Measurements from ENCODE around the gene STPG3. TPM values are rescaled to one million over a fixed set of nuclear protein-coding genes. Genes with fewer than 3 reads are reported as not detected.

The STPG3 gene
- total and polyA plus RNA-seq, 2 donors: 0.09 to 0.43 TPM

- Histone ChIP-seq H3K36me3 (ENCODE audit: control insufficient read depth in 2 of 2, insufficient read depth in 2 of 2, low read length in 1 of 2) (peaks cover 21 to 24% of the 10 kb centered on the region in 2 donors), H3K27me3 (ENCODE audit: control insufficient read depth in 2 of 2, insufficient read depth in 1 of 2, low read length in 1 of 2) (peaks cover 48 to 83% of the 10 kb centered on the region in 2 donors), H3K27ac (ENCODE audit: low read depth in 1 of 2, low read length in 1 of 2) (no peak overlapping the region), H3K4me1 (ENCODE audit: control insufficient read depth in 2 of 2, insufficient read depth in 2 of 2, low read length in 2 of 2) (peaks cover 16 to 48% of the 10 kb centered on the region in 2 donors), H3K4me3 (ENCODE audit: low read length in 2 of 2) (no peak overlapping the region), H3K9me3 (ENCODE audit: control insufficient read depth in 2 of 2, insufficient read depth in 1 of 2, low read length in 1 of 2) (peaks cover 7 to 11% of the 10 kb centered on the region in 2 donors)
- no peak for DNase-seq (ENCODE audit: low read depth in 6 of 9, low spot score in 9 of 9)
- 96% methylated on average over 24 of the region's 24 CpGs for WGBS
Observed at GRCh38 chr9:137275588-137276472, 24.7 kb downstream of the STPG3 start.

GRCh38 chr9:137276473-137277328, 25.6 kb downstream of the STPG3 start:
- Histone ChIP-seq H3K4me3 (ENCODE audit: low read length in 2 of 2) (no peak overlapping the region), H3K27ac (ENCODE audit: low read depth in 1 of 2, low read length in 1 of 2) (peak overlapping the region in 1 of 2 donors; percentile 10), H3K36me3 (ENCODE audit: control insufficient read depth in 2 of 2, insufficient read depth in 2 of 2, low read length in 1 of 2) (peaks cover 21 to 22% of the 10 kb centered on the region in 2 donors), H3K9me3 (ENCODE audit: control insufficient read depth in 2 of 2, insufficient read depth in 1 of 2, low read length in 1 of 2) (peaks cover 7 to 11% of the 10 kb centered on the region in 2 donors), H3K4me1 (ENCODE audit: control insufficient read depth in 2 of 2, insufficient read depth in 2 of 2, low read length in 2 of 2) (peaks cover 7 to 39% of the 10 kb centered on the region in 2 donors), H3K27me3 (ENCODE audit: control insufficient read depth in 2 of 2, insufficient read depth in 1 of 2, low read length in 1 of 2) (peaks cover 57 to 90% of the 10 kb centered on the region in 2 donors)
- DNase-seq (ENCODE audit: low read depth in 6 of 9, low spot score in 9 of 9): no peak
- 58% methylated on average over 30 of the region's 30 CpGs for WGBS

- peaks cover 7 to 11% of the 10 kb centered on the region in 2 donors for H3K9me3 ChIP-seq (ENCODE audit: control insufficient read depth in 2 of 2, insufficient read depth in 1 of 2, low read length in 1 of 2)
- H3K36me3 ChIP-seq (ENCODE audit: control insufficient read depth in 2 of 2, insufficient read depth in 2 of 2, low read length in 1 of 2): peaks cover 15 to 16% of the 10 kb centered on the region in 2 donors
- 11% methylated on average over 25 of the region's 25 CpGs for WGBS
- peaks cover 55 to 92% of the 10 kb centered on the region in 2 donors for H3K27me3 ChIP-seq (ENCODE audit: control insufficient read depth in 2 of 2, insufficient read depth in 1 of 2, low read length in 1 of 2)
- DNase-seq (ENCODE audit: low read depth in 6 of 9, low spot score in 9 of 9): no peak
- peak within 1 kb of the TSS; percentile 8 to 31 for H3K4me3 ChIP-seq (ENCODE audit: low read length in 2 of 2)
- H3K4me1 ChIP-seq (ENCODE audit: control insufficient read depth in 2 of 2, insufficient read depth in 2 of 2, low read length in 2 of 2): peaks cover 0 to 31% of the 10 kb centered on the region in 2 donors
- peak within 1 kb of the TSS; percentile 10 to 24 for H3K27ac ChIP-seq (ENCODE audit: low read depth in 1 of 2, low read length in 1 of 2)
Observed at GRCh38 chr9:137277329-137278041, 26.4 kb downstream of the STPG3 start, which contains the start of gene TOR4A. TOR4A (plus strand) TSS chr9:137277726; CDS start chr9:137278690, 964 bp downstream.

GRCh38 chr9:137278061-137278701, 27.1 kb downstream of the STPG3 start:
- WGBS: 18% methylated on average over 54 of the region's 54 CpGs
- peaks cover 7 to 11% of the 10 kb centered on the region in 2 donors for H3K9me3 ChIP-seq (ENCODE audit: control insufficient read depth in 2 of 2, insufficient read depth in 1 of 2, low read length in 1 of 2)
- no peak overlapping the region for H3K27ac ChIP-seq (ENCODE audit: low read depth in 1 of 2, low read length in 1 of 2)
- no peak for DNase-seq (ENCODE audit: low read depth in 6 of 9, low spot score in 9 of 9)
- H3K4me1 ChIP-seq (ENCODE audit: control insufficient read depth in 2 of 2, insufficient read depth in 2 of 2, low read length in 2 of 2): peaks cover 0 to 28% of the 10 kb centered on the region in 2 donors
- peaks cover 54 to 93% of the 10 kb centered on the region in 2 donors for H3K27me3 ChIP-seq (ENCODE audit: control insufficient read depth in 2 of 2, insufficient read depth in 1 of 2, low read length in 1 of 2)
- H3K4me3 ChIP-seq (ENCODE audit: low read length in 2 of 2): peak overlapping the region; percentile 8 to 31
- peaks cover 8 to 9% of the 10 kb centered on the region in 2 donors for H3K36me3 ChIP-seq (ENCODE audit: control insufficient read depth in 2 of 2, insufficient read depth in 2 of 2, low read length in 1 of 2)

GRCh38 chr9:137278721-137279711, 27.9 kb downstream of the STPG3 start:
- no peak for DNase-seq (ENCODE audit: low read depth in 6 of 9, low spot score in 9 of 9)
- Histone ChIP-seq H3K4me1 (ENCODE audit: control insufficient read depth in 2 of 2, insufficient read depth in 2 of 2, low read length in 2 of 2) (peaks cover 0 to 25% of the 10 kb centered on the region in 2 donors), H3K27ac (ENCODE audit: low read depth in 1 of 2, low read length in 1 of 2) (no peak overlapping the region), H3K9me3 (ENCODE audit: control insufficient read depth in 2 of 2, insufficient read depth in 1 of 2, low read length in 1 of 2) (peaks cover 7 to 11% of the 10 kb centered on the region in 2 donors), H3K36me3 (ENCODE audit: control insufficient read depth in 2 of 2, insufficient read depth in 2 of 2, low read length in 1 of 2) (peaks cover under 1% of the 10 kb centered on the region in 2 donors), H3K4me3 (ENCODE audit: low read length in 2 of 2) (no peak overlapping the region), H3K27me3 (ENCODE audit: control insufficient read depth in 2 of 2, insufficient read depth in 1 of 2, low read length in 1 of 2) (peaks cover 55 to 94% of the 10 kb centered on the region in 2 donors)
- WGBS: 93% methylated on average over 139 of the region's 139 CpGs

GRCh38 chr9:137279741-137280473, 28.8 kb downstream of the STPG3 start:
- H3K9me3 ChIP-seq (ENCODE audit: control insufficient read depth in 2 of 2, insufficient read depth in 1 of 2, low read length in 1 of 2): peaks cover 7 to 11% of the 10 kb centered on the region in 2 donors
- WGBS: 95% methylated on average over 41 of the region's 41 CpGs
- no peak overlapping the region for H3K4me3 ChIP-seq (ENCODE audit: low read length in 2 of 2)
- DNase-seq (ENCODE audit: low read depth in 6 of 9, low spot score in 9 of 9): no peak
- H3K4me1 ChIP-seq (ENCODE audit: control insufficient read depth in 2 of 2, insufficient read depth in 2 of 2, low read length in 2 of 2): peaks cover 0 to 22% of the 10 kb centered on the region in 2 donors
- peaks cover 55 to 94% of the 10 kb centered on the region in 2 donors for H3K27me3 ChIP-seq (ENCODE audit: control insufficient read depth in 2 of 2, insufficient read depth in 1 of 2, low read length in 1 of 2)
- H3K36me3 ChIP-seq (ENCODE audit: control insufficient read depth in 2 of 2, insufficient read depth in 2 of 2, low read length in 1 of 2): no peaks in the 10 kb centered on the region
- H3K27ac ChIP-seq (ENCODE audit: low read depth in 1 of 2, low read length in 1 of 2): no peak overlapping the region

All from thymus (tissue), 11 donors.